Kidney epithelial cell (primary cell): ENCODE results near the gene KCTD19. TPM values are rescaled to one million over a fixed set of nuclear protein-coding genes. Genes with fewer than 3 reads are reported as not detected.

Experiments used
- DNase-seq: peaks from one replicate; pipeline ENCODE4 v3.0.0-alpha.2; 2010; ENCODE audit warnings: low read depth
- H3K27me3 ChIP-seq: 2 replicates; pipeline ENCODE4 v1.6.0; 2011; ENCODE audit warnings: low read length; ENCODE audit not compliant: control insufficient read depth, insufficient read depth
- H3K36me3 ChIP-seq: 2 replicates; pipeline ENCODE4 v1.5.1; 2011; ENCODE audit warnings: low read length; ENCODE audit not compliant: control insufficient read depth, insufficient read depth
- H3K4me3 ChIP-seq: 2 replicates; pipeline ENCODE4 v1.5.1; 2011; ENCODE audit warnings: low read depth, mild to moderate bottlenecking, control low read depth, low read length
- CTCF ChIP-seq: IDR thresholded peaks from 2 replicates; pipeline ENCODE4 v1.5.1; 2011; ENCODE audit warnings: mild to moderate bottlenecking, moderate library complexity, low read length, control low read depth, inconsistent platforms; ENCODE audit not compliant: insufficient read depth, poor library complexity, severe bottlenecking
- total RNA-seq: library from RNA; depleted of rRNA; stranded (reverse); fragments of >200 nt; gene quantifications from 2 replicates; pipeline ENCODE4 v1.2.3, GENCODE V29; 2015

The KCTD19 gene
- total RNA-seq, 1 donor from 2014 or later, result 0.08 TPM

GRCh38 chr16:67283826-67284555, 42.5 kb downstream of the KCTD19 start:
- no peak for DNase-seq
- Histone ChIP-seq H3K27me3 (no peaks in the 10 kb centered on the region), H3K4me3 (no peak overlapping the region), H3K36me3 (no peaks in the 10 kb centered on the region)
- TF ChIP-seq CTCF, result no peak

- no peaks in the 10 kb centered on the region for H3K36me3 ChIP-seq
- DNase-seq, result no peak
- TF ChIP-seq CTCF, result no peak
These were observed 43.3 kb downstream of the KCTD19 start for GRCh38 chr16:67283039-67283825.

GRCh38 chr16:67282447-67282805, 44.1 kb downstream of the KCTD19 start:
- TF ChIP-seq CTCF, result no peak
- DNase-seq, result no peak
- no peak overlapping the region for H3K4me3 ChIP-seq
- H3K36me3 ChIP-seq, result no peaks in the 10 kb centered on the region
- H3K27me3 ChIP-seq, result no peaks in the 10 kb centered on the region

More at GRCh38 chr16:67283039-67283825, 43.3 kb downstream of the KCTD19 start:
- Histone ChIP-seq H3K4me3 (no peak overlapping the region), H3K27me3 (no peaks in the 10 kb centered on the region)

DNA sequence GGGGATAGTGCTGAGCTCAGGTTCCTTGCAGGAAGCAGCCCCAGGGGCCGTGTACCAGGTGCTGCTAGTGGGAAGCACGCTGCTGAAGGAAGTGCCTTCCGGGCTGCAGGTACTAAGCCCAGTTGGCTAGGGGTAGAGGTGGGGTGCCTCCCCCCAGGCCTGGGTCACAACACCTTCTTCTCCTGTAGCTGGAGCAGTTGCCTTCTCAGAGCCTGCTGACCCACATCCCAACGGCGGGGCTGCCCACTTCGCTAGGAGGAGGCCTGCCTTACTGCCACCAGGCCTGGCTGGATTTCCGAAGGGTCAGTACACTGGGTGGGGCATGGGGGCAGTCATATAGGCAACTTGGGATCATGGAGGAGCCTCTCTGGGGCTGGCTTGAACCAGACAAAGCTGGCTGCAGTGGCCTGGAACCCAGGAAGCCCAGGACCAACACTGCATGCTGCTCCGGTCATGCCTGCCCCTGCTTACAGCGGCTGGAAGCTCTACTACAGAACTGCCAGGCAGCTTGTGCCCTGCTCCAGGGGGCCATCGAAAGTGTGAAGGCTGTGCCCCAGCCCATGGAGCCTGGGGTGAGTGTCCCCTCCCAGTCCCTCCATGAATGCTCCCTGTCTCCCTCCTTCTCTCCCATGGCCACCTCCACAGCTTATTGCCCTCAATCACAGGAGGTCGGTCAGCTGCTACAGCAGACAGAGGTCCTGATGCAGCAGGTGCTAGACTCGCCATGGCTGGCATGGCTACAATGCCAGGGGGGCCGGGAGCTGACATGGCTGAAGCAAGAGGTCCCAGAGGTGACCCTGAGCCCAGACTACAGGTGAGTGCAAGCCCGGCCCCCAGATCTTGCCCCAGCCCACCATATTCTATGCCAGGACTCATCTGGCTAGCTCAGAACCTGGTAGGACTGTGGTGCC, 44.8 kb downstream of the KCTD19 start:
- TF ChIP-seq CTCF, result no peak
- no peak overlapping the region for H3K4me3 ChIP-seq
- no peak for DNase-seq
- H3K27me3 ChIP-seq, result no peaks in the 10 kb centered on the region
- no peaks in the 10 kb centered on the region for H3K36me3 ChIP-seq

DNA sequence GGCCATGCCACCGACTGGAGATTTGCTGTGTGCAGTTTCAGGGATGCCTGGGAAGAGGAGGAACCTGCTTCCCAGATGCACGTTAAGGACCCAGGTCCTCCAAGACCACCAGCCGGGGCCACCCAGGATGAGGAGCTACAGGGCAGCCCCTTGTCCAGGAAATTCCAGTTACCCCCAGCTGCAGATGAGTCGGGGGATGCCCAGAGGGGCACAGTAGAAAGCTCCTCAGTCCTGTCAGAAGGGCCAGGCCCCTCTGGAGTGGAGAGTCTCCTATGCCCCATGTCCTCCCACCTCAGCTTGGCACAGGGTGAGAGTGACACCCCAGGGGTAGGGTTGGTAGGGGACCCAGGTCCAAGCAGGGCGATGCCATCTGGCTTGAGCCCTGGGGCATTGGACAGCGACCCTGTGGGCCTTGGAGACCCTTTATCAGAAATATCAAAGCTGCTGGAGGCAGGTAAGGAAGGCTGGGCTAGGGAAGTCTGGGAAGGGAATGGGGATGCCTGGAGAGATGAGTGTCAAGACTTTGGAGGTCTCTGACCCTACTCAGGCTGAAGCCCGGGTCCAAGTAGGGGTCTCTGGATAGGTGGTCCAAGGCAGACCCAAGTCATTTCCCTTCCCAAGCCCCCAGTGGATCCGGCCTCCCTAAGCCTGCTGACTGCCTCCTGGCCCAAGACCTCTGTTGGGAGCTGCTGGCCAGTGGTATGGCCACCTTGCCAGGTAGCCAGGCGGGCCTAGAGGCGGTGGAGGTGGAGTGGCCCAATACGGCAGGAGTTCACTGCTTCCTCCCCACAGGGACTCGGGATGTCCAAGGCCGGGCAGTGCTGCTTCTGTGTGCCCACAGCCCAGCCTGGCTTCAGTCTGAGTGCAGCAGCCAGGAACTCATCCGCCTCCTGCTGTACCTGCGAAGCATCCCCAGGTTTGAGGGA, 46.2 kb downstream of the KCTD19 start:
- TF ChIP-seq CTCF, result no peak
- Histone ChIP-seq H3K27me3 (no peaks in the 10 kb centered on the region), H3K4me3 (no peak overlapping the region), H3K36me3 (no peaks in the 10 kb centered on the region)
- DNase-seq, result no peak
